Urinary bladder (tissue), 4 donors: ENCODE results near the gene FGD5. TPM values are rescaled to one million over a fixed set of nuclear protein-coding genes. Genes with fewer than 3 reads are reported as not detected.
"Not testable (repeated sequence)": the region's sequence is repeated elsewhere in the genome, so short reads cannot be mapped to it uniquely, and the experiment has no call there.

Source experiments
- DNase-seq: peaks from one replicate; pipeline ENCODE4 v3.0.0-alpha.2; 2015; ENCODE audit errors: extremely low spot score
- H3K27ac ChIP-seq: one replicate; pipeline ENCODE4 v1.5.1; 2013; ENCODE audit warnings: low read depth, mild to moderate bottlenecking, moderate library complexity
- H3K36me3 ChIP-seq: one replicate; pipeline ENCODE4 v1.6.1; 2013; ENCODE audit warnings: mild to moderate bottlenecking, moderate library complexity; ENCODE audit not compliant: insufficient read depth
- H3K4me1 ChIP-seq: one replicate; pipeline ENCODE4 v1.6.1; 2013; ENCODE audit warnings: mild to moderate bottlenecking, moderate library complexity; ENCODE audit not compliant: insufficient read depth
- H3K4me3 ChIP-seq: one replicate; pipeline ENCODE4 v1.5.1; 2013; ENCODE audit warnings: low read depth, low read length
- WGBS: extraction: QIAGEN DNeasy Blood & Tissue Kit; methylation state at CpG from one replicate; pipeline ENCODE4 v1.1.7; 2013; 5-methylcytosine and 5-hydroxymethylcytosine counted together
- polyA plus RNA-seq: library from polyadenylated mRNA; stranded (reverse); fragments of 200-250 nt; gene quantifications from one replicate; pipeline ENCODE4 v1.2.3, GENCODE V29; 2013
- total RNA-seq: library from RNA; depleted of rRNA; stranded (reverse); fragments of >200 nt; gene quantifications from one replicate; pipeline ENCODE4 v1.2.3, GENCODE V29; 2014
- donor health status: healthy with polysubstance abuse.
- donor health status: healthy.

FGD5 gene
- total and polyA plus RNA-seq, 2 donors: 18.8 to 25.7 TPM

- Histone ChIP-seq H3K4me3 (no peak overlapping the region), H3K4me1 (no peaks in the 10 kb centered on the region), H3K36me3 (no peaks in the 10 kb centered on the region), H3K27ac (no peak overlapping the region)
- no peak for DNase-seq
- 71% methylated on average over 8 of the region's 8 CpGs for WGBS
Observed at GRCh38 chr3:14806641-14807263, 12.0 kb upstream of the FGD5 start.

- H3K27ac ChIP-seq: no peak overlapping the region
- H3K4me3 ChIP-seq: no peak overlapping the region
- H3K4me1 ChIP-seq: no peaks in the 10 kb centered on the region
- no peak for DNase-seq
- H3K36me3 ChIP-seq: no peaks in the 10 kb centered on the region
Observed at GRCh38 chr3:14808025-14808424, 10.7 kb upstream of the FGD5 start.

GRCh38 chr3:14808502-14809266 lies 10.1 kb upstream of the FGD5 start:
- no peak for DNase-seq
- Histone ChIP-seq H3K4me1 (no peaks in the 10 kb centered on the region), H3K4me3 (no peak overlapping the region), H3K27ac (no peak overlapping the region), H3K36me3 (no peaks in the 10 kb centered on the region)
- 84% methylated on average over 5 of the region's 5 CpGs for WGBS

GRCh38 chr3:14809611-14810010 lies 9.2 kb upstream of the FGD5 start:
- not testable (repeated sequence) for H3K4me3 ChIP-seq, H3K27ac ChIP-seq, H3K4me1 ChIP-seq, H3K36me3 ChIP-seq, DNase-seq
- WGBS: 69% methylated on average over 9 of the region's 9 CpGs

- H3K27ac ChIP-seq: no peak overlapping the region
- H3K4me1 ChIP-seq: no peaks in the 10 kb centered on the region
- peak overlapping the region; percentile 60 for H3K4me3 ChIP-seq
- WGBS: 3% methylated on average over 80 of the region's 85 CpGs
- H3K36me3 ChIP-seq: no peaks in the 10 kb centered on the region
- no peak for DNase-seq
Observed at GRCh38 chr3:14810070-14810791, 8.5 kb upstream of the FGD5 start.

- 1% methylated on average over 78 of the region's 78 CpGs for WGBS
- Histone ChIP-seq H3K27ac (peak overlapping the region; percentile 27), H3K36me3 (no peaks in the 10 kb centered on the region), H3K4me3 (peak overlapping the region; percentile 60), H3K4me1 (no peaks in the 10 kb centered on the region)
- DNase-seq: no peak
Observed at GRCh38 chr3:14810801-14811661, 7.7 kb upstream of the FGD5 start.

GRCh38 chr3:14811684-14812083 lies 7.1 kb upstream of the FGD5 start:
- Histone ChIP-seq H3K4me1 (no peaks in the 10 kb centered on the region), H3K27ac (no peak overlapping the region), H3K36me3 (no peaks in the 10 kb centered on the region), H3K4me3 (peak overlapping the region; percentile 60)
- DNase-seq: no peak
- 27% methylated on average over 7 of the region's 7 CpGs for WGBS

- Histone ChIP-seq H3K4me1 (no peaks in the 10 kb centered on the region), H3K27ac (no peak overlapping the region), H3K36me3 (no peaks in the 10 kb centered on the region), H3K4me3 (no peak overlapping the region)
- DNase-seq: no peak
- 65% methylated on average over 9 of the region's 9 CpGs for WGBS
Observed at GRCh38 chr3:14812196-14812790, 6.5 kb upstream of the FGD5 start.

GRCh38 chr3:14814411-14814871 lies 4.3 kb upstream of the FGD5 start:
- no peaks in the 10 kb centered on the region for H3K36me3 ChIP-seq
- H3K4me1 ChIP-seq: no peaks in the 10 kb centered on the region
- WGBS: 64% methylated on average over 4 of the region's 4 CpGs
- H3K27ac ChIP-seq: no peak overlapping the region
- no peak for DNase-seq
- H3K4me3 ChIP-seq: no peak overlapping the region

GRCh38 chr3:14816359-14816758 lies 2.4 kb upstream of the FGD5 start:
- Histone ChIP-seq H3K36me3 (no peaks in the 10 kb centered on the region), H3K4me3 (no peak overlapping the region), H3K4me1 (no peaks in the 10 kb centered on the region), H3K27ac (no peak overlapping the region)
- WGBS: 93% methylated on average over 3 of the region's 3 CpGs
- DNase-seq: no peak

GRCh38 chr3:14819671-14820070 lies 909 bp downstream of the FGD5 start:
- Histone ChIP-seq H3K4me3 (no peak overlapping the region), H3K4me1 (no peaks in the 10 kb centered on the region), H3K27ac (no peak overlapping the region), H3K36me3 (no peaks in the 10 kb centered on the region)
- no peak for DNase-seq
- 92% methylated on average over 10 of the region's 10 CpGs for WGBS

- Histone ChIP-seq H3K4me3 (no peak overlapping the region), H3K36me3 (no peaks in the 10 kb centered on the region), H3K4me1 (no peaks in the 10 kb centered on the region), H3K27ac (no peak overlapping the region)
- no peak for DNase-seq
- 98% methylated on average over 17 of the region's 17 CpGs for WGBS
Observed at GRCh38 chr3:14820156-14820555, 1.4 kb downstream of the FGD5 start.

- no peak for DNase-seq
- Histone ChIP-seq H3K27ac (no peak overlapping the region), H3K4me3 (no peak overlapping the region), H3K36me3 (no peaks in the 10 kb centered on the region), H3K4me1 (no peaks in the 10 kb centered on the region)
- WGBS: 88% methylated on average over 16 of the region's 16 CpGs
Observed at GRCh38 chr3:14821151-14821550, 2.4 kb downstream of the FGD5 start.
